SK-N-SH (cell line): ENCODE data around the gene OR2L8. TPM values are rescaled to one million over a fixed set of nuclear protein-coding genes. Genes with fewer than 3 reads are reported as not detected.

Experiments used
- CTCF ChIA-PET: fragments of 300-600, 350-600 bp; formaldehyde crosslinking; extraction: SDS; loops from one replicate; lab custom pipeline; 2021; lab: Yijun Ruan, JAX
- POLR2A ChIA-PET: fragments of 350-600 bp; sonication (Branson Sonifier 250); formaldehyde crosslinking; extraction: SDS; loops from one replicate; lab custom pipeline; 2020; ENCODE audit warnings: antibody characterized with exemption, inconsistent platforms; lab: Yijun Ruan, JAX
- DNase-seq: peaks from one replicate; pipeline ENCODE4 v3.0.0; 2012
- H2AFZ ChIP-seq: fragments of 200-600 bp; sonication (generic); 2 replicates; pipeline ENCODE4 v1.8.1; 2016; ENCODE audit warnings: antibody characterized with exemption, mild to moderate bottlenecking, low read depth
- H3F3A ChIP-seq: fragments of 200-600 bp; sonication (generic); replicated peaks from 2 replicates; pipeline ENCODE3; 2016; ENCODE audit warnings: antibody characterized with exemption, mild to moderate bottlenecking; ENCODE audit not compliant: insufficient read depth
- H3K27ac ChIP-seq, 2 experiments: fragments of 200-500 bp in 1 of 2; fragments of 200-600 bp in 1 of 2; sonication (Bioruptor generic) in 1 of 2; sonication (generic), shearing (Covaris generic) in 1 of 2; 2 replicates each; pipeline versions ENCODE4 v1.5.1 to v1.6.1; 2014 to 2016; ENCODE audit warnings: low read depth in 2 of 2, inconsistent platforms in 1 of 2, low read length in 1 of 2, mild to moderate bottlenecking in 1 of 2, mixed read lengths in 1 of 2
- H3K27me3 ChIP-seq: fragments of 200-600 bp; sonication (generic), shearing (Covaris generic); 2 replicates; pipeline ENCODE4 v1.6.1; 2016; ENCODE audit warnings: mixed run types; ENCODE audit not compliant: insufficient read depth
- H3K36me3 ChIP-seq, 2 experiments: fragments of 200-500 bp in 1 of 2; fragments of 200-600 bp in 1 of 2; sonication (Bioruptor generic) in 1 of 2; sonication (generic) in 1 of 2; replicated peaks in 1 of 2; 2 replicates each; pipeline versions ENCODE3 to v1.5.1; 2014 to 2016; ENCODE audit warnings: low read length in 1 of 2, mild to moderate bottlenecking in 1 of 2; ENCODE audit not compliant: insufficient read depth in 2 of 2, control insufficient read depth in 1 of 2
- H3K4me1 ChIP-seq, 2 experiments: fragments of 200-500 bp in 1 of 2; fragments of 200-600 bp in 1 of 2; sonication (Bioruptor generic) in 1 of 2; sonication (generic), shearing (Covaris generic) in 1 of 2; 2 replicates each; pipeline versions ENCODE4 v1.5.1 to v1.6.1; 2014 to 2016; ENCODE audit warnings: low read depth in 1 of 2, low read length in 1 of 2, mixed run types in 1 of 2; ENCODE audit not compliant: insufficient read depth in 2 of 2, control insufficient read depth in 1 of 2
- H3K4me2 ChIP-seq: fragments of 200-600 bp; sonication (generic), shearing (Covaris generic); 2 replicates; pipeline ENCODE4 v1.6.1; 2017; ENCODE audit warnings: mixed run types
- H3K4me3 ChIP-seq, 2 experiments: fragments of 200-500 bp in 1 of 2; fragments of 200-600 bp in 1 of 2; sonication (Bioruptor generic) in 1 of 2; sonication (generic), shearing (Covaris generic) in 1 of 2; 2 replicates each; pipeline versions ENCODE4 v1.5.1 to v1.8.1; 2014 to 2016; ENCODE audit warnings: low read depth in 2 of 2, inconsistent platforms in 1 of 2, low read length in 1 of 2, mild to moderate bottlenecking in 1 of 2, mixed read lengths in 1 of 2, moderate library complexity in 1 of 2
- H3K79me2 ChIP-seq: fragments of 200-600 bp; sonication (generic); 2 replicates; pipeline ENCODE4 v1.8.1; 2017; ENCODE audit warnings: mild to moderate bottlenecking; ENCODE audit not compliant: insufficient read depth
- H3K9ac ChIP-seq: fragments of 200-600 bp; sonication (generic); 2 replicates; pipeline ENCODE4 v1.6.1; 2017; ENCODE audit warnings: mixed run types
- H3K9me2 ChIP-seq: fragments of 200-600 bp; sonication (generic); 2 replicates; pipeline ENCODE4 v1.6.1; 2017; ENCODE audit warnings: mixed run types
- H3K9me3 ChIP-seq: fragments of 200-600 bp; sonication (generic); 2 replicates; pipeline ENCODE4 v1.6.1; 2017; ENCODE audit warnings: mixed run types, mild to moderate bottlenecking, moderate library complexity
- H4K20me1 ChIP-seq: fragments of 200-600 bp; sonication (generic); 2 replicates; pipeline ENCODE4 v1.6.1; 2017; ENCODE audit warnings: mild to moderate bottlenecking, mixed run types; ENCODE audit not compliant: insufficient read depth
- CHD2 ChIP-seq: fragments of 150-350 bp; IDR thresholded peaks from 2 replicates; pipeline ENCODE4 v1.6.1; 2018; ENCODE audit warnings: low read length; ENCODE audit not compliant: partially characterized antibody
- EP300 ChIP-seq, 2 experiments: IDR thresholded peaks; 2 replicates each; pipeline versions ENCODE4 v1.4.0 to v1.6.1; 2012; ENCODE audit warnings: borderline replicate concordance in 1 of 2, low read depth in 1 of 2, low read length in 1 of 2
- IRF3 ChIP-seq: fragments of 150-350 bp; IDR thresholded peaks from 2 replicates; pipeline ENCODE4 v1.6.1; 2016; ENCODE audit warnings: mild to moderate bottlenecking, low read depth, low read length
- MXI1 ChIP-seq: IDR thresholded peaks from 2 replicates; pipeline ENCODE4 v1.6.1; 2012; ENCODE audit warnings: mild to moderate bottlenecking, low read depth, low read length, improper control_type of control experiment
- NRF1 ChIP-seq: IDR thresholded peaks from 2 replicates; pipeline ENCODE4 v1.6.1; 2012; ENCODE audit warnings: low read depth, mild to moderate bottlenecking, low read length
- RAD21 ChIP-seq: IDR thresholded peaks from 2 replicates; pipeline ENCODE4 v1.6.1; 2012; ENCODE audit warnings: mild to moderate bottlenecking, low read length
- RFX5 ChIP-seq: IDR thresholded peaks from 2 replicates; pipeline ENCODE4 v1.6.1; 2012; ENCODE audit warnings: mild to moderate bottlenecking, improper control_type of control experiment, low read length
- SMC3 ChIP-seq: IDR thresholded peaks from 2 replicates; pipeline ENCODE4 v1.6.1; 2012; ENCODE audit warnings: low read depth, low read length, improper control_type of control experiment
- TAF1 ChIP-seq: IDR thresholded peaks from 2 replicates; pipeline ENCODE4 v1.6.1; 2012; ENCODE audit warnings: low read depth, mild to moderate bottlenecking, low read length, moderate library complexity, borderline replicate concordance
- ZBTB33 ChIP-seq: IDR thresholded peaks from 2 replicates; pipeline ENCODE4 v1.4.0; 2012; ENCODE audit warnings: low read depth, borderline replicate concordance
- WGBS: methylation state at CpG from one replicate; pipeline ENCODE4 v1.1.6; 2017; ENCODE audit warnings: low lambda C conversion rate; 5-methylcytosine and 5-hydroxymethylcytosine counted together
- polyA plus RNA-seq, 3 experiments: library from polyadenylated mRNA; depleted of rRNA; stranded (reverse); fragments of >200 nt; gene quantifications; 2 replicates each; pipeline ENCODE4 v1.2.3, GENCODE V29; 2012
- TF ChIP-seq, protein P1 (sequence below): fragments of 150-350 bp; IDR thresholded peaks from 2 replicates; pipeline ENCODE4 v1.6.1; 2017; ENCODE audit warnings: antibody characterized with exemption, low read length, low read depth, borderline replicate concordance

OR2L8 gene
- polyA plus RNA-seq, 1 of the 3 experiments (the other 2 are of a cell fraction): not detected

DNA sequence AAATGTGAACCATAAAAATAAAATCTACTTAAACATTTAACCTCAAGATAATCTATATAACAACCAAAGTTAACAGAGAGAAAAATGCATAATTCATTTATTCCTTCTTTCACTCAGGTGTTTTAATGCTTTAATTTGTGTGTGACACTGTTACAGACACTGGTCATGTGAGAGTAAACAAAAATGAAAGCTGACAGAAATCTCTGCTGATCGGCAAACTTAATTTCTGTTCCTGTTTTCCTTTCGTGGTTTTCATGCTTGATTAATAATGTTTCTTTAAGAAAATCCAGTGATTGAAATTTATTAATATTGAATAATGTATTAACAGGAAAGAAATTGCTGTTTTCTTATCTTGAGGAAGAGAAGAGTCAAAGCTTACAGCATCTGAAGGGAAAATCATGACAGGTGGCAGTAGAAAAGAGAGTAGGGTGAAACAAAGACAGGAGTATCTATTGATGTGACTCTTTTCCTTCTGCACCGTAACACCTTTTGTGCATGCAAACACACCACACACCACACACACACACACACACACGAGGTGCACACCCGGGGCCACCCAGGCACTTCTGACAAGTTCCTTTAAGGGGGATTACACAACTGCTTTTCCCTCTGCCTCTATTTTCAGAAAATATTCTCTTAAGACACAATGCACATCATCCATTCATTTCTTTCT, 18.0 kb downstream of the OR2L8 start:
- TF ChIP-seq RAD21: no peak
- TF ChIP-seq MXI1: no peak
- no peak for TF ChIP-seq TAF1
- no peak for TF ChIP-seq IRF3
- TF ChIP-seq CHD2: no peak
- no peak for TF ChIP-seq ZBTB33
- TF ChIP-seq EP300 (IDR thresholded peaks at IDR 0.05; ENCODE audit: borderline replicate concordance in 1 of 2, low read depth in 1 of 2, low read length in 1 of 2): no peak
- no peak for TF ChIP-seq NRF1
- TF ChIP-seq, all 33 proteins: peak for 0
- POLR2A ChIA-PET: no interaction called here

DNA sequence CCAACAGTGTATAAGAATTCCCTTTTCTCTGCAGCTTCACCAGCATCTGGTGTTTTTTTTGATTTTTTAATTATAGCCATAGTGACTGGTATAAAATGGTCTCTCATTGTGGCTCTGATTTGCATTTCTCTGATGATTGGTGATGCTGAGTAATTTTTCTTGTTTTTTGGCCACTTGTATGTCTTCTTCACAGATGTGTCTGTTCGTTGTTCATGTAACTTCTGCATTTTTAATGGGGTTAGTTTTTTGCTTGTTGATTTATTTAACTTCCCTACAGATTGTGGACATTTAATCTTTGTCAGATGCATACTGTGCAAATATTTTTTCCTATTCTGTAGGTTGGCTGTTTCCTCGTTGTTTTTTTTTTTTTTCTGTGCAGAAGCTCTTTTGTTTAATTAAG, 44.3 kb downstream of the OR2L8 start:
- H3K4me3 ChIP-seq: no peak overlapping the region
- TF ChIP-seq, protein P1, sequence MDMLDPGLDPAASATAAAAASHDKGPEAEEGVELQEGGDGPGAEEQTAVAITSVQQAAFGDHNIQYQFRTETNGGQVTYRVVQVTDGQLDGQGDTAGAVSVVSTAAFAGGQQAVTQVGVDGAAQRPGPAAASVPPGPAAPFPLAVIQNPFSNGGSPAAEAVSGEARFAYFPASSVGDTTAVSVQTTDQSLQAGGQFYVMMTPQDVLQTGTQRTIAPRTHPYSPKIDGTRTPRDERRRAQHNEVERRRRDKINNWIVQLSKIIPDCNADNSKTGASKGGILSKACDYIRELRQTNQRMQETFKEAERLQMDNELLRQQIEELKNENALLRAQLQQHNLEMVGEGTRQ: no peak
- TF ChIP-seq SMC3: no peak
- TF ChIP-seq RFX5: no peak
- DNase-seq: no peak
- no peaks in the 10 kb centered on the region for H3K4me1 ChIP-seq
- 3% methylated on average over 2 of the region's 2 CpGs for WGBS
- H3K9me3 ChIP-seq: 0 out of 2 replicates have a peak, but pooled peaks cover 4% of the 10 kb centered on the region
- no peak overlapping the region for H3K27ac ChIP-seq
- H3K79me2 ChIP-seq: no peaks in the 10 kb centered on the region
- ChIA-PET CTCF (no interaction called here), POLR2A (no interaction called here)
- no peak overlapping the region for H3K9ac ChIP-seq
- H3K27me3 ChIP-seq: no peaks in the 10 kb centered on the region
- no peaks in the 10 kb centered on the region for H3F3A ChIP-seq
- no peaks in the 10 kb centered on the region for H4K20me1 ChIP-seq
- no peak overlapping the region for H3K4me2 ChIP-seq
- H3K36me3 ChIP-seq: no peaks in the 10 kb centered on the region
- no peak overlapping the region for H2AFZ ChIP-seq
- no peaks in the 10 kb centered on the region for H3K9me2 ChIP-seq

More for the DNA sequence above, 18.0 kb downstream of the OR2L8 start:
- H3K4me2 ChIP-seq: no peak overlapping the region
- CTCF ChIA-PET: no interaction called here
- WGBS: 4% methylated on average over 5 of the region's 5 CpGs
- H3K36me3 ChIP-seq: no peaks in the 10 kb centered on the region
- H3K79me2 ChIP-seq: no peaks in the 10 kb centered on the region
- DNase-seq: no peak
- H3K9me2 ChIP-seq: no peaks in the 10 kb centered on the region
- no peak overlapping the region for H3K4me3 ChIP-seq
- H3K27ac ChIP-seq: no peak overlapping the region
- H2AFZ ChIP-seq: no peak overlapping the region
- H3K9ac ChIP-seq: no peak overlapping the region
- no peaks in the 10 kb centered on the region for H3K9me3 ChIP-seq
- no peaks in the 10 kb centered on the region for H3K27me3 ChIP-seq
- H3F3A ChIP-seq: no peaks in the 10 kb centered on the region
- H3K4me1 ChIP-seq: no peaks in the 10 kb centered on the region
- no peaks in the 10 kb centered on the region for H4K20me1 ChIP-seq
